H1 (cell line): ENCODE data around the gene HNRNPK. TPM values are rescaled to one million over a fixed set of nuclear protein-coding genes. Genes with fewer than 3 reads are reported as not detected.

Experiments used
- KDM5A ChIP-seq: fragments of 200-600 bp; IDR thresholded peaks from 2 replicates; pipeline ENCODE4 v1.7.1; 2012; ENCODE audit warnings: mild to moderate bottlenecking, low read length, inconsistent platforms, mixed read lengths
- POLR2A ChIP-seq, 2 experiments: IDR thresholded peaks; 1 replicate in 1 of 2; 2 replicates in 1 of 2; pipeline ENCODE4 v1.6.1; 2011; ENCODE audit warnings: low read depth in 2 of 2, low read length in 2 of 2, mild to moderate bottlenecking in 2 of 2; ENCODE audit errors: control extremely low read depth in 1 of 2
- RNF2 ChIP-seq: fragments of 200-900, 300-1000 bp; sonication (generic); IDR thresholded peaks from 2 replicates; pipeline ENCODE4 v1.7.1; 2016; ENCODE audit warnings: borderline replicate concordance, low read depth, mild to moderate bottlenecking, antibody characterized with exemption, low read length; ENCODE audit not compliant: poor library complexity, severe bottlenecking; ENCODE audit errors: missing control alignments
- SP1 ChIP-seq: IDR thresholded peaks from 2 replicates; pipeline ENCODE4 v1.6.1; 2011; ENCODE audit warnings: low read depth, low read length
- ZNF274 ChIP-seq: IDR thresholded peaks from 2 replicates; pipeline ENCODE4 v1.7.0; 2012; ENCODE audit warnings: low read length, borderline replicate concordance; ENCODE audit errors: extremely low read depth
- polyA plus RNA-seq, 7 experiments: library from polyadenylated mRNA; depleted of rRNA in 3 of 7; stranded (reverse) in 5 of 7; unstranded in 2 of 7; fragments of >200 nt in 5 of 7; fragments of 200-250 nt in 2 of 7; gene quantifications; 1 replicate in 5 of 7; 2 replicates in 1 of 7; 4 replicates in 1 of 7; pipeline versions ENCODE4 v1.2.1 to v1.2.3, GENCODE V29; 2011 to 2013; ENCODE audit warnings: missing spikeins in 2 of 7, mixed read lengths in 2 of 7
- total RNA-seq: library from RNA; stranded (reverse); fragmentation: NEBNext Ultra II Directional; extraction: Animal tissue kit (Norgen Biotek cat#: 25700); gene quantifications from 2 replicates; pipeline ENCODE4 v1.2.1, GENCODE V29; 2021
- TF ChIP-seq, protein P1 (sequence below): IDR thresholded peaks from 2 replicates; pipeline ENCODE4 v1.6.1; 2012; ENCODE audit warnings: low read length, inconsistent platforms

Gene HNRNPK
- total and polyA plus RNA-seq, 2 of the 8 experiments (the other 6 are each of a cell fraction or from before 2014, with no cell fraction given): 414 to 887 TPM

GRCh38 chr9:83980395-83981125 lies 545 bp upstream of the HNRNPK start, which contains the start of gene RMI1 (continued):
- TF ChIP-seq, protein P1, sequence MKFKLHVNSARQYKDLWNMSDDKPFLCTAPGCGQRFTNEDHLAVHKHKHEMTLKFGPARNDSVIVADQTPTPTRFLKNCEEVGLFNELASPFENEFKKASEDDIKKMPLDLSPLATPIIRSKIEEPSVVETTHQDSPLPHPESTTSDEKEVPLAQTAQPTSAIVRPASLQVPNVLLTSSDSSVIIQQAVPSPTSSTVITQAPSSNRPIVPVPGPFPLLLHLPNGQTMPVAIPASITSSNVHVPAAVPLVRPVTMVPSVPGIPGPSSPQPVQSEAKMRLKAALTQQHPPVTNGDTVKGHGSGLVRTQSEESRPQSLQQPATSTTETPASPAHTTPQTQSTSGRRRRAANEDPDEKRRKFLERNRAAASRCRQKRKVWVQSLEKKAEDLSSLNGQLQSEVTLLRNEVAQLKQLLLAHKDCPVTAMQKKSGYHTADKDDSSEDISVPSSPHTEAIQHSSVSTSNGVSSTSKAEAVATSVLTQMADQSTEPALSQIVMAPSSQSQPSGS: peak; percentile 18; the same call in 1 of the 2 replicates
- no peak for TF ChIP-seq ZNF274
- TF ChIP-seq KDM5A: peak; percentile 34; the same call in 1 of the 2 replicates
- TF ChIP-seq SP1: no peak
- no peak for TF ChIP-seq RNF2
- TF ChIP-seq POLR2A (IDR thresholded peaks at IDR 0.05; ENCODE audit: control extremely low read depth in 1 of 2, low read depth in 2 of 2, low read length in 2 of 2): peak; percentile 75 to 94
